Forelimb muscle (tissue), 1 donor: ENCODE measurements around the gene NELL2. TPM values are rescaled to one million over a fixed set of nuclear protein-coding genes. Genes with fewer than 3 reads are reported as not detected.
"Not testable (repeated sequence)": the region's sequence is repeated elsewhere in the genome, so short reads cannot be mapped to it uniquely, and the experiment has no call there.

Source experiments
- DNase-seq: peaks from one replicate; pipeline ENCODE4 v3.0.0-alpha.2; 2013; ENCODE audit warnings: low read depth
- polyA plus RNA-seq: library from polyadenylated mRNA; unstranded; fragments of 120-200 nt; gene quantifications from one replicate; pipeline ENCODE4 v1.2.1, GENCODE V29; 2013; ENCODE audit not compliant: insufficient read length

Gene NELL2
- polyA plus RNA-seq, 1 donor, result 0.35 TPM

DNA sequence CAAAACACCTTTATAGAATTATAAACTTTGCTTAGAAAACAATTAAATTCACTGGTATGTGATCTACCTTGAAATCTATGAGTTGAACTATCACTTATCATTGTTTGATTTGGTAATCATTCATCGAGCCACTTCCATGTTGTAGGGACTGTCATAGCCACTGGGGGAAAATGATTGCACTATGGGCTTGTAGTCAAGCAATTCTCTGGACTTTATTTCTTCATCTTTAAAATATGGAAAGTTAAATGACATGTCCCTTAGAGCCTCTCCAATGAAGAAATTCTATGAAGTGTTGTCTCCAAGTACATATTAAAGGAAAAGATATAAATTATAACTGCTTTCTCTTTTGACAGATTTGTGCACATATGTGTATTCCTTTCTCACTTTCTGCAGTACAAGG, 97.3 kb downstream of the NELL2 start:
- DNase-seq, result no peak

GRCh38 chr12:44777044-44777443, 99.1 kb downstream of the NELL2 start:
- no peak for DNase-seq

- no peak for DNase-seq
These were observed 100.2 kb downstream of the NELL2 start for GRCh38 chr12:44775901-44776300.

- no peak for DNase-seq
These were observed 101.2 kb downstream of the NELL2 start for GRCh38 chr12:44774815-44775411.

DNA sequence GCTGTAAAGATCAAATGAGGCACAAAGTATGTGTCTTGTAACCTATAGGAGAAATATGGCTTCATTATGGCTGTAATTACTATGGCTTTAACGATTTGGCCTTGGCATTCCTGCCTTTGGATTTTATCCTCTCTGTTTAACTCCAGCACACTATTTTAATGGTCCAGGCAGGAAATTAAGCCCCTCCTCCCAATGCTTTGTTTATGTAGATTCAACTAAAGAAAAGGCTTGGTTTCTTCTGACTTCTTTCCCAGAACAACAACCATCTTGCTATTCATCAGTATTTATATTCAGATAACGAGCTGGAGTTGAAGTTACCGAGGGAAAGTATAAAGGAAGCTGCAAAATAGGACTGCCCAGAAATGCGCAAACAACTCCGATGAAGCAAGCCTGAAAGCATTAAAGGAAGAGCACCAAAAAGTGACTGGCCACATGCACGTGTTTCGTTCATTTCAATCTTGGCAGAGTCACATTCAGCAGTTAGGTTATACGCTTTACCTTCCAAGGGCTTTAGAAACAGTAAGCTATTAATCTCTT, 104.6 kb downstream of the NELL2 start:
- no peak for DNase-seq

- DNase-seq, result no peak
These were observed 110.3 kb downstream of the NELL2 start for GRCh38 chr12:44765796-44766195.

- DNase-seq, result no peak
These were observed 113.1 kb downstream of the NELL2 start for GRCh38 chr12:44763021-44763420.

DNA sequence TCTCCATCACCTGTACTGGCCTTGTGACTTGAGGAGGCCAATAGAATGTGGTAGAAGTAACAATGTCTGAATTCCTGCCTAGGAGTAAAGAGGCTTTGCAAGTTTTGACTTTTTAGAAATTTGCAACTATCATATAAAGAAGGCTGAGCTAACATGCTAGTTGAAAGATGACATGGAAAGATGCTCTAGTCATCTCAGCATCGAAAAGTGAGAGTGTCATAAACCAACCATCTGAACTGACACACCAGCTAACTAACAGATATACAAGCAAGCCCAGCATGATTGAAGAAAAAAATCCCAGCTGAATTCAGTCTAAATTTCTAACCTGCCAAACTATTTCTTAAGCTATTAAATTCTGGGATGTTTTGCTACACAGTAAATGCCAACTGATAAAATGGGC, 116.8 kb downstream of the NELL2 start:
- no peak for DNase-seq

GRCh38 chr12:44750468-44750867, 125.6 kb downstream of the NELL2 start:
- DNase-seq, result no peak

GRCh38 chr12:44749566-44749965, 126.5 kb downstream of the NELL2 start:
- no peak for DNase-seq

DNA sequence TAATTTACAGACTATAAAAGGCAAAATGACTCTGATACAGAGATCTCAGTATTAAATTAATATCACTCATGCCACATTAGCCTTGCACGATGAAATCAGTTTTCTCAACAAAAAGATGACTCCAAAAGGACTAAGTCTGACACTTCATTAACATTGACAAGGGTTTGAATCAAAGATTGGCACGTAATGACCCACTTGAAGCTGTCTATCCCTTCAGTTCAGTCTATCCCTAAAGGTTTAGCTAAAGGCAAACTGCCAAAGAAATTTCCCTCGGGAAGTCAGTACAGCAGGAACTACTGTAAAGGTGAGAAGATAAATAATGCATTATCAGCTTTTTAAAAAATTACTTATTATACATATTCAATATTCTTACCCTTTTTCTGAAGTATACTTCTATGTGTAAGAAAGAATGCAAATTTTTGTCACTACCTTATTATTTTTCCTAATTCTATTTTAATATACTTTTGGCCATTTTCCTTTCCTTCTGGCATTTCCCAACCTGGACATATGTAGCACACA, 127.1 kb downstream of the NELL2 start:
- no peak for DNase-seq

DNA sequence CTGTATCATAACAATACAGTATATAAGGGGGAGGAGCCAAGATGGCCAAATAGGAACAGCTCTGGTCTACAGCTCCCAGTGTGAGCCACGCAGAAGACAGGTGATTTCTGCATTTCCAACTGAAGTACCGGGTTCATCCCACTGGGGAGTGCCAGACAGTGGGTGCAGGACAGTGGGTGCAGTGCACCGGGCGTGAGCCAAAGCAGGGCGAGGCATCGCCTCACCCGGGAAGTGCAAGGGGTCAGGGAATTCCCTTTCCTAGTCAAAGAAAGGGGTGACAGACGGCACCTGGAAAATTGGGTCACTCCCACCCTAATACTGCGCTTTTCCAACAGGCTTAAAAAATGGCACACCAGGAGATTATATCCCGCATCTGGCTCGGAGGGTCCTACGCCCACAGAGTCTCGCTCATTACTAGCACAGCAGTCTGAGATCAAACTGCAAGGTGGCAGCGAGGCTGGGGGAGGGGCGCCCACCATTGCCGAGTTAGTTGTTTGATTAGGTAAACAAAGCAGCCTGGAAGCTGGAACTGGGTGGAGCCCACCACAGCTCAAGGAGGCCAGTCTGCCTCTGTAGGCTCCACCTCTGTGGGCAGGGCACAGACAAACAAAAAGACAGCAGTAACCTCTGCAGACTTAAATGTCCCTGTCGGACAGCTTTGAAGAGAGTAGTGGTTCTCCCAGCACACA, 134.7 kb downstream of the NELL2 start:
- not testable (repeated sequence) for DNase-seq

GRCh38 chr12:44738051-44738450, 138.1 kb downstream of the NELL2 start:
- no peak for DNase-seq

DNA sequence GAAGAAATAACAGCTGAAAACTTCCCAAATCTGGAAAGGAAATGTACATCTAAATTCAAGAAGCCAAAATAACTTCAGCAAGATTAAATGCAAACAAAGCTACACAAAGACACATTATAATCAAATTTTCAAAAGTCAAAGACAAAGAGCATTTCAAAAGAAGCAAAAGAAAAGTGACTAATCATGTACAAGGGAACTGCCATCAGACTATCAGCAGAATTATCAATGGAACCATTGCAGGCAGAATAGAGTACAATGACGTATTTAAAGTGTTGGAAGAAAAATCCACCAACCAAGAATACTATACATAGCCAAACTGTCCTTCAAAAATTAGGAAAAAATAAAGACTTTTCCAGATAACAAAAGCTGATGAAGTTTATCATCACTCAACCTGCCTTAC, 147.5 kb downstream of the NELL2 start:
- DNase-seq, result no peak

DNA sequence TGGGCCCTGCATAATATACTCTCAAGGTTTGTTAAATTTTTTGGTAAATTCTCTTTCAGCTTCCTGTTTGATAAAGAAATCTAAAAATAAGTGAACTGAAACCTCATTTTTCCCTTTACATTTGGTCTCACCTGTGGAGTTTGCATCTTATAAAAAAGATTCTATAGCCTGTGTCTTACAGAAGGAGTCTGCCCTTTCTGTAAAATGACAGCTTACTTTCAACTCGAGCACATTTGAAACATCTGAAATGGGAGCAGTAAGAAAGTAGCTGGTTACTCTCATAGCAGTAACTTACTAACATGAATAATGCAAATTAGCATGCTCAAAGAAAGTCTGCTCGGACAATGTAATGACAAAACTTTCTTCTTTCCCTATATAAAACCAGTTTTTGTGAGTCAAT, 155.8 kb downstream of the NELL2 start:
- no peak for DNase-seq

DNA sequence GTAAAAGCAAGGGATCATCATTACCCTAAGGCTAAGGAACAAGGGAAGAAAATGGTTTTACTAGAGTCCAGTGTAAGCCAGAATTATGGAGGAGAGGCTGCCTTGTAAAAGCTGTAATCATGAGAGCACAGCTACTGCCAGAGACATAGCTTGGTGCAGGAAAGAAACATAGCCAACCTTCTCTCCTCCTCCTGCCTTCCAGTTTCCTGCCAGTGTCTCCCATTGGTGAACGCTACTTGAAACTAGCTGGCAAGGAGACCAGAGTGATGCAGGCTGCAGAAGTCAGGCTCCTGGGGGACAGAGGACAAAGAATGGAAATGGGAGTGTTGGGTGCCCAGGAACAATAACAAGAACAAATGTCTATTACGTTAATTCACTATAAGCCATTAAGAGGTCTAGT, 158.5 kb downstream of the NELL2 start:
- no peak for DNase-seq

DNA sequence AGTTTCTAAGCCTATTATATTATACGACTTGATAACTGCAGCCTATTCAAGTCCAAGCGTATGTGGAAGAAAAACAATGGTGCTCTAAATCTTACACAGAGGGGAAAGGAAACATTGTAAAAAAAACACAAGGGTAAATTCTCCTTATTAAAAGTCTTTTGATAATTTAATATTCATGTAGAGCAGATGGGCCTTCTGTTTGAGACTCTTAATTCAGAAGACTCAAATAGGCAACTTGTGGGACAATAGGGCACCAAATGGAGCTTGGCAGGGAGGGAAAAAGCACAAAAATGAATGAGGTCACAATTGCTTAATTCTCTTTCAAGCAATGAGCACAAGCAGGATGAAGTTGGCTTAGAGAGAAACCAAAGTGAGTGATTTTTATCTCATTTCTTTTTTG, 159.4 kb downstream of the NELL2 start:
- DNase-seq, result no peak

DNA sequence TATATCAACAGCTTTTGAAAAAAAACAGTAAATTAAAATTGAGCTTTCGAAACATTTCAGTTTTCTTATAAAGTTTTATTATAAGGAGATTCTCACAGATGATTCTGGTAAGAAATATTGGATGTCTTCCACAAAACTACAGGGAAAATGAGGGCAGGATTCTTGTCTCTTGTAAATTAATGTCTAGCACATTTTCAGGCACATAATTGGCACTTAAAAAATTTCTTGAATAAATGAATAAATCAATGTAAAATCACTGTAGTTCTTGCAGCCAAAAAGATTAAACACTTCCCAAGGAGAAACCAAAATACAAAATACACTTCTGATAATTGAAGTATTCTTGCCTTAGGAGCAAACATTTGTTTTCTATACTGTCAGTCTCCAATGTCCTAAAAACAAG, 164.4 kb downstream of the NELL2 start:
- no peak for DNase-seq

GRCh38 chr12:44709166-44709565, 166.9 kb downstream of the NELL2 start:
- DNase-seq, result no peak

GRCh38 chr12:44708218-44708617, 167.9 kb downstream of the NELL2 start:
- no peak for DNase-seq

DNA sequence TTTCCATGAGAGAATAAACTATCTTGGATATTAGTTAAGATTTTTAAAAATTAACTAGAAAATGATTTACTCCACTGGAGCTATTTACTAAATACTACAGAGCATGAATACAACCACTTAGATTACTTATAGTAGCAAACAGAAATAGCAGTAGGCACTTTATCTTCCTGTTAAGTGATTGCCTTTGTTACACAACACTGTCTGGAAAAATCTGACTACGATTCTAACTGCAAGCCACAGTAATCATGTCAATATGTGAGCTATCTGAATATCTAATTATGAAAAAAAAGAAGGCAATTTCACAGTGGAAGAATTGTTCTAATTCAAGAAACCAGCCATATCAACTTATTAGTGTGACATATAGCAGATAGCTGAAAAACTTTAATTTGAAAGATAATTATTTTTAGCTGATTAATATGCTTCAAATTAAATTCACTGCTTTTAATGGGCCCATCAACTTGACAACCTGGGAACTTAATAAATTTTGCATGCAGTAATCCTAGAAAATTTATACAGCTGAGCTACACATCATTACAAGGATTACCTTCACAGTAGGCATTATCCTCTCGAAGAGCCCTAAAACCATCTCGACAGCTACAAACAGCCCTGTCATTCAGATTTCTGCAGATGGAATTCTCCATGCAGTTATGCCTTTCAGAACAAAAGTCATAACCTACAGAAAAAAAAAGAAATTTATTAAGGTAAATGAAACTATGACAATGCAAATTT, 172.8 kb downstream of the NELL2 start:
- DNase-seq, result no peak

DNA sequence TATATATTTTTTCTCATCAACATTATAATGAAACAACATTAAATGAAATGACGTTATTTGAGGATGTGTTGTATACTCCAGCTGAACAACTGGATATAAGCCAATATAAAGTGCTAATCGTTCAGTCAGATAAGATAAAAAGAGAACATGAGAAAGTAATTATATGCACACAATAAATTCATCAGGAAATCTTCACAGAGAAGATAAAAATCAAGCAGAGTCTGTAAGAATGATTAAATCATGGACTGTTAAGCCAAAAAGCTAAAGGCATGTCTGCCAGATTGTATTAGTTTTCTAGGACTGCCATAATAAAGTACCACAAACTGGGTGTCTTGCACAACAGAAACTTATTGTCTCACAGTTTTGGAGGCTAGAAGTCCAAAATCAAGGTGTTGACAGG, 178.6 kb downstream of the NELL2 start:
- no peak for DNase-seq

- no peak for DNase-seq
These were observed 179.6 kb downstream of the NELL2 start for GRCh38 chr12:44696542-44696941.
